Stimulated activated naive CD8-positive, alpha-beta T cell treated with anti-CD3 and anti-CD28 coated beads, Interleukin-15, amount 100 ng/mL, for 72 hours (primary cell): Measurements from ENCODE around the gene NOM1.

ENCODE experiments used
- ATAC-seq: fragments of 150-1000 bp; cut with Tn5 transposase; 2 replicates; pipeline ENCODE4 v1.10.0; 2021; ENCODE audit warnings: mild to moderate bottlenecking, moderate library complexity
- DNase-seq, 2 donors: peaks; one replicate each; pipeline ENCODE4 v3.0.0; 2021 to 2022
- H3K27ac Mint-ChIP-seq, 2 donors: one replicate each; pipeline ENCODE4 v1.8.0; 2022; ENCODE audit warnings: mild to moderate bottlenecking in 2 of 2, mixed read lengths in 2 of 2, moderate library complexity in 2 of 2
- H3K27me3 Mint-ChIP-seq: one replicate; pipeline ENCODE4 v1.8.0; 2022; ENCODE audit warnings: mixed read lengths
- H3K4me1 Mint-ChIP-seq: one replicate; pipeline ENCODE4 v1.8.0; 2022; ENCODE audit warnings: mild to moderate bottlenecking, mixed read lengths
- H3K4me3 Mint-ChIP-seq, 2 donors: one replicate each; pipeline ENCODE4 v1.8.0; 2022; ENCODE audit warnings: mild to moderate bottlenecking in 2 of 2, mixed read lengths in 2 of 2, moderate library complexity in 1 of 2
- H3K9me3 Mint-ChIP-seq, 2 donors: one replicate each; pipeline ENCODE4 v1.8.0; 2022; ENCODE audit warnings: mixed read lengths in 2 of 2

Gene NOM1

GRCh38 chr7:157011333-157012112, 62.0 kb downstream of the NOM1 start:
- peaks cover 92% of the 10 kb centered on the region for H3K27me3 Mint-ChIP-seq
- DNase-seq = no peak
- no peaks in the 10 kb centered on the region for H3K9me3 Mint-ChIP-seq
- H3K27ac Mint-ChIP-seq = no peak overlapping the region
- H3K4me3 Mint-ChIP-seq = peak overlapping the region; percentile 50 to 71
- H3K4me1 Mint-ChIP-seq = peaks cover 59% of the 10 kb centered on the region
- no peak for ATAC-seq

- Mint-ChIP-seq H3K4me3 (no peak overlapping the region), H3K27ac (no peak overlapping the region), H3K4me1 (peaks cover 65% of the 10 kb centered on the region), H3K9me3 (no peaks in the 10 kb centered on the region), H3K27me3 (peaks cover 92% of the 10 kb centered on the region)
- DNase-seq = no peak
- peak; percentile 21 for ATAC-seq
Measured at GRCh38 chr7:157012113-157012547, 62.6 kb downstream of the NOM1 start.

GRCh38 chr7:157013101-157013500, 63.6 kb downstream of the NOM1 start:
- Mint-ChIP-seq H3K27me3 (peaks cover 92% of the 10 kb centered on the region), H3K4me3 (no peak overlapping the region), H3K27ac (no peak overlapping the region), H3K4me1 (peaks cover 73% of the 10 kb centered on the region), H3K9me3 (no peaks in the 10 kb centered on the region)
- ATAC-seq (no peak), DNase-seq (no peak)

GRCh38 chr7:157013602-157014549, 64.4 kb downstream of the NOM1 start:
- Mint-ChIP-seq H3K4me3 (no peak overlapping the region), H3K9me3 (no peaks in the 10 kb centered on the region), H3K27me3 (peaks cover 92% of the 10 kb centered on the region), H3K27ac (no peak overlapping the region), H3K4me1 (peaks cover 77% of the 10 kb centered on the region)
- ATAC-seq (no peak), DNase-seq (no peak)

- no peak for DNase-seq
- peaks cover 92% of the 10 kb centered on the region for H3K27me3 Mint-ChIP-seq
- no peak overlapping the region for H3K4me3 Mint-ChIP-seq
- no peak for ATAC-seq
- H3K27ac Mint-ChIP-seq = no peak overlapping the region
- no peaks in the 10 kb centered on the region for H3K9me3 Mint-ChIP-seq
- H3K4me1 Mint-ChIP-seq = peaks cover 72% of the 10 kb centered on the region
Measured at GRCh38 chr7:157014635-157015555, 65.4 kb downstream of the NOM1 start.

DNA sequence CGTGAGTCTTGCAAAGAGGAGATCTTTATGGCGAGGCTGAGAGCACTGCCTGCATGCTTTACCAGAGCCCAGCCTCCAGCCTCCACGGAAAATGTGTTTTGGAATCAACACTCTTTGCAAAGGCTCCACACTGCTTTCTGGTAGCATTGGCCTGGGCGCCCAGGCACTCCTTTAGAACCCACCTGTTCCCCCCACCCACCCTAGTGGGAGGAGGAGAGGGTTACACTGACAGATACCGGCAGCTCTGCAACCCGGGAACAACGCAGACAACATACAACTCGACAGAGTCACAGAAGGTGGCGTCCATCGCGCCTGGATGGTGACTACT, 66.5 kb downstream of the NOM1 start:
- Mint-ChIP-seq H3K27ac (no peak overlapping the region), H3K4me3 (peak overlapping the region in 1 of 2 donors; percentile 83), H3K27me3 (peaks cover 99% of the 10 kb centered on the region), H3K9me3 (no peaks in the 10 kb centered on the region), H3K4me1 (peaks cover 76% of the 10 kb centered on the region)
- DNase-seq = no peak
- ATAC-seq = no peak

- Mint-ChIP-seq H3K27ac (no peak overlapping the region), H3K4me1 (peaks cover 71% of the 10 kb centered on the region), H3K9me3 (no peaks in the 10 kb centered on the region), H3K4me3 (peak overlapping the region; percentile 45 to 83), H3K27me3 (peaks cover 99% of the 10 kb centered on the region)
- ATAC-seq = peak; percentile 90
- DNase-seq = peak; percentile 61 to 87
Measured at GRCh38 chr7:157016352-157017041, 67.0 kb downstream of the NOM1 start.

DNA sequence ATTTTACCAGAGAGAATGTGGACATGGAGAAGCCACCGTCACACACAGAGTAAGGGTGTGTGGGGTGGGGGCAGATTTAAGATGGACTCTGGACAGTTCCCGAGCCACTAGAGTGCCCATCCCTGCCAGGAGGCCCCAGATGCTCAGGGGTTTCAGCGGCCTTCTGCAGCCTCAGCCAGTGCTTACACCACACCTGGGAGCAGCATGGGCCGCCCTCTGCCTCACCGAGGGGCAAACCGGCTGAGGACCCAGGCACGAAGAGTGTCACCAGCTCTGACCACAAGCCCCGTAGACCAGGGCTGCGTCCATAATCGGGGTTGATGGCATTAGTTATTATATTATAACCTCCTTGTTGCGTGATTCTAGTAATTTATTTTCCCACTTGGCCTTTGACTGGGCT, 67.6 kb downstream of the NOM1 start:
- Mint-ChIP-seq H3K9me3 (no peaks in the 10 kb centered on the region), H3K4me1 (peaks cover 66% of the 10 kb centered on the region), H3K4me3 (peak overlapping the region in 1 of 2 donors; percentile 83), H3K27ac (no peak overlapping the region), H3K27me3 (peaks cover 99% of the 10 kb centered on the region)
- ATAC-seq (peak; percentile 3), DNase-seq (no peak)

DNA sequence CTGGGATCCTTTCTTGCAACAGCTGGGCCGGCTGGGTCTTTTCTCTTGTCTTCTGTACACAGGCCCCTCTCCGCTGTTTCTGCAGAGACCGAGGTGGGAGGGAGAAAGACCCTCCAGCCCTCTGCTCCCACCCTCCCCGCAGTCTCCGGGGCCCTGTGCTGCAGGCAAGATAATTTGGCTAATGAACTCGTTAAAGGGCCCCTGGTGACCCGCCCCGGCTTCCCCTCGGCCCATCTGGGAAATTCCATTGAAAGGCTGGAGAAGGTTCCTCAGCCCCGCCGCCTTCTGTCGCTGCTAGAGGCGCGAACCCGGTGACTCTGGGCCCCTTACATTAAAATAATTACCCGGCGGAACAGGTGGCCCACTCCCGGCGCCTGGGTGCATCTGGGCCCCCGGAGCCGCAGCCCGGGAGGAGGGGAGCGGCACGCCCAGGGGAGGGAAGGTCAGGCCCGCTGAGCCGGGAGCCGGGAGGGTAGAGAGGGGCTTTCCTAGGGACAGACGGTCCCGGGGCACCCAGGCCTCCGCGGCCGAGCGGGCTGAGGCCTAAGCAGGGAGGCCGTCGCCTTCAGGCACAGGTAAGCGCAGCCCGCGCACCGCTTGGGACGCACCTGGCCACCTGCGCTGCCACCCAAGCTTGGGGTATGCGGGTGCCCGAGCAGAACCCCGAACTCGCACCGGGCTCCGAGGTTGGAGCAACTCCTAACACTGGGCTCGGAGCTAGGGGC, 68.3 kb downstream of the NOM1 start:
- Mint-ChIP-seq H3K4me1 (peaks cover 68% of the 10 kb centered on the region), H3K4me3 (peak overlapping the region in 1 of 2 donors; percentile 83), H3K27ac (no peak overlapping the region), H3K9me3 (no peaks in the 10 kb centered on the region), H3K27me3 (peaks cover 99% of the 10 kb centered on the region)
- no peak for ATAC-seq
- no peak for DNase-seq

GRCh38 chr7:157018328-157018996, 69.0 kb downstream of the NOM1 start:
- Mint-ChIP-seq H3K9me3 (no peaks in the 10 kb centered on the region), H3K4me3 (peak overlapping the region; percentile 78 to 83), H3K27ac (no peak overlapping the region), H3K27me3 (peaks cover 99% of the 10 kb centered on the region), H3K4me1 (peaks cover 70% of the 10 kb centered on the region)
- DNase-seq = no peak
- ATAC-seq = no peak

- Mint-ChIP-seq H3K4me3 (peak overlapping the region; percentile 78 to 83), H3K27me3 (peaks cover 99% of the 10 kb centered on the region), H3K27ac (peak overlapping the region in 1 of 2 donors; percentile 78), H3K4me1 (peaks cover 65% of the 10 kb centered on the region), H3K9me3 (no peaks in the 10 kb centered on the region)
- DNase-seq = no peak
- no peak for ATAC-seq
Measured at GRCh38 chr7:157018997-157019608, 69.6 kb downstream of the NOM1 start.

GRCh38 chr7:157019718-157020451, 70.4 kb downstream of the NOM1 start:
- peak overlapping the region in 1 of 2 donors; percentile 42 for H3K27ac Mint-ChIP-seq
- H3K9me3 Mint-ChIP-seq = no peaks in the 10 kb centered on the region
- peaks cover 99% of the 10 kb centered on the region for H3K27me3 Mint-ChIP-seq
- peak overlapping the region in 1 of 2 donors; percentile 83 for H3K4me3 Mint-ChIP-seq
- ATAC-seq = no peak
- no peak for DNase-seq
- peaks cover 57% of the 10 kb centered on the region for H3K4me1 Mint-ChIP-seq
